ENCODE measurements around the gene BCCIP. TPM values are rescaled to one million over a fixed set of nuclear protein-coding genes. Genes with fewer than 3 reads are reported as not detected.

Gene BCCIP
- total and polyA plus RNA-seq, 11 donors, result 31.3 to 81.0 (median 44.5) TPM

DNA sequence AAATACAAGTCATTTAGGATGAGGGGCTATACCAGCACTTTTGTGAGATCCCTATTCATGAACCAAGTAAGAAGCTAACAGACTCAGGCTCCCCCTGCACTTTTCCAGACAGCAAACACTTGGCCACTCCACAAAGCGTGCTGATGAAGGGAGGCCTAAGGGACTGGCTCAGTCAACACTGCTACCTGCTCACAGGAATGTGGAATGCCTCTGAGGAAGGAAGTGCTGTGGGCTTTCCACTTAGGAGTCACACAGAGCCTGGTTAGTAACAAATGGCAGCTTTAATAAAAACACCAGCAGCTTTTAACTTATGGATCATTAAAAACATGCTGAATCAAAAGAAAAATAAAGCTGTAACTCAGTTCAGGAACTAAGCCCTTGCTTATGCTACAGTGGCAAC is 15.3 kb upstream of the BCCIP start:
- Histone ChIP-seq H3K36me3 (peaks cover 0 to 93% (median 80%) of the 10 kb centered on the region in 9 donors), H3K4me1 (no peaks in the 10 kb centered on the region)
- WGBS, 4 donors, result 80 to 97% (median 93%) methylated on average over 1 of the region's 1 CpG

DNA sequence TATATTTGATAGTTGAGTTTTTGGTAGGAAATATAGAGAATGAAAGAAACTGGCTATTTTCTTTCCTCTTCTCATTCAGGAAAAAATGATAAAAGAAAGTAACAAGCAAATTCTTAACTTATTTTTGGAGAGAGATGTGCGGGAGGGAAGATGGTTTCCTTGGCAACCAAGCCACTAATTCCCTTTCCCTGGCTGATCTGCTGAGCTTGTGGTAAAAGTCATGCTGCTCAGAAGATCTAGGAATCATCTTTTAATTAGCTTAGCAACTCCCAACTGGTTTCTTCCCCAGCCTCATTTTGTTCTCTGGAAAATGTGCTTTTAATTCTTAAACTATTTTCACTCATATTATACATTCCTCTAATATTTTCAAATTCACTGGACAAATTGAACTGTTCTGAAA is 12.1 kb upstream of the BCCIP start:
- WGBS, 4 donors, result 74 to 100% (median 86%) methylated on average over 1 of the region's 1 CpG
- no peak for ATAC-seq
- Histone ChIP-seq H3K9me3 (no peaks in the 10 kb centered on the region), H3K27ac (no peak overlapping the region), H3K4me3 (no peak overlapping the region), H3K36me3 (peaks cover 0 to 100% (median 82%) of the 10 kb centered on the region in 9 donors), H3K27me3 (no peaks in the 10 kb centered on the region), H3K4me1 (no peaks in the 10 kb centered on the region)
- intact Hi-C loops (cut with DNase I), result no loop called here
- TF ChIP-seq, protein P1, sequence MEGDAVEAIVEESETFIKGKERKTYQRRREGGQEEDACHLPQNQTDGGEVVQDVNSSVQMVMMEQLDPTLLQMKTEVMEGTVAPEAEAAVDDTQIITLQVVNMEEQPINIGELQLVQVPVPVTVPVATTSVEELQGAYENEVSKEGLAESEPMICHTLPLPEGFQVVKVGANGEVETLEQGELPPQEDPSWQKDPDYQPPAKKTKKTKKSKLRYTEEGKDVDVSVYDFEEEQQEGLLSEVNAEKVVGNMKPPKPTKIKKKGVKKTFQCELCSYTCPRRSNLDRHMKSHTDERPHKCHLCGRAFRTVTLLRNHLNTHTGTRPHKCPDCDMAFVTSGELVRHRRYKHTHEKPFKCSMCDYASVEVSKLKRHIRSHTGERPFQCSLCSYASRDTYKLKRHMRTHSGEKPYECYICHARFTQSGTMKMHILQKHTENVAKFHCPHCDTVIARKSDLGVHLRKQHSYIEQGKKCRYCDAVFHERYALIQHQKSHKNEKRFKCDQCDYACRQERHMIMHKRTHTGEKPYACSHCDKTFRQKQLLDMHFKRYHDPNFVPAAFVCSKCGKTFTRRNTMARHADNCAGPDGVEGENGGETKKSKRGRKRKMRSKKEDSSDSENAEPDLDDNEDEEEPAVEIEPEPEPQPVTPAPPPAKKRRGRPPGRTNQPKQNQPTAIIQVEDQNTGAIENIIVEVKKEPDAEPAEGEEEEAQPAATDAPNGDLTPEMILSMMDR (IDR thresholded peaks at IDR 0.05), result no peak
- TF ChIP-seq POLR2A (IDR thresholded peaks at IDR 0.05), result no peak
- no peak for DNase-seq

More for the DNA sequence above, 15.3 kb upstream of the BCCIP start:
- ATAC-seq (no peak), DNase-seq (no peak)
- TF ChIP-seq, protein P1 (IDR thresholded peaks at IDR 0.05), result no peak
- TF ChIP-seq POLR2A (IDR thresholded peaks at IDR 0.05), result no peak
- H3K27ac ChIP-seq, result no peak overlapping the region
- intact Hi-C loops (cut with DNase I), result loop anchor here in 1 of 10 donors (10.0 kb wide), 1 partner anchor 833 kb away; no protein-coding TSS in a partner anchor
- no peaks in the 10 kb centered on the region for H3K27me3 ChIP-seq
- H3K9me3 ChIP-seq, result no peaks in the 10 kb centered on the region
- H3K4me3 ChIP-seq, result no peak overlapping the region

DNA sequence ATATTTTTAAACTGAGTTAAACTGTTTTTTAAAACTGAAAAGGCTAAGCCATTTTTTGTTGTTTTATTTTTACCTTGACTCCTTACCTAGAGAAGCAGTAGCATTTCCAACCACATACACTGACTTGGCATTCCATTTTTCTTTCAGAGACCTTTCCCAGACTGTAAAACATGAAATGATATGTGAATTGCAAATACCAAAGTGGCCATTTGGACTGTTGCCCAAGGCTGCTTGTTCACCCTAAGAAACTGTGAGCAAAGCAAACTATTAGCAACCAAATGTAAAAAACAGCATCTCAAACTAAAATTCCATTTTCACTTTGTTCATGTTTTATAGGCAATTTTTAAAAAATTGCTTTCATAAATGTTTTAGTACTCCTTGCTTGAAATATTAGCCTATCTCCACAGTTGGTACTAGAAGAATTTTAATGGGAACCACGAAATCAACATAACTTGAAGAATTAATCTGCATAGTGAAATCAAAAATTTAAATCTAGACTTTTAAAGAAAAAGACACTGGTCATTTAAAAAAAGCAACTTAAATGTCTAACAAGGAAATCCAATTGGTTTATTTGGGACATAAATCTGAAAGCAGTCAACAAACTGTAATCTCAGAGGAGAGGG is 11.1 kb upstream of the BCCIP start:
- no peaks in the 10 kb centered on the region for H3K4me1 ChIP-seq
- no peak overlapping the region for H3K27ac ChIP-seq
- TF ChIP-seq POLR2A (IDR thresholded peaks at IDR 0.05), result no peak
- TF ChIP-seq, protein P1 (IDR thresholded peaks at IDR 0.05), result no peak
- ATAC-seq (no peak), DNase-seq (no peak)
- H3K36me3 ChIP-seq, result peaks cover 0 to 91% (median 72%) of the 10 kb centered on the region in 9 donors
- no peak overlapping the region for H3K4me3 ChIP-seq
- H3K9me3 ChIP-seq, result no peaks in the 10 kb centered on the region
- WGBS, 4 donors, result 86 to 97% (median 93%) methylated on average over 1 of the region's 1 CpG
- intact Hi-C loops (cut with DNase I), result no loop called here
- H3K27me3 ChIP-seq, result no peaks in the 10 kb centered on the region

DNA sequence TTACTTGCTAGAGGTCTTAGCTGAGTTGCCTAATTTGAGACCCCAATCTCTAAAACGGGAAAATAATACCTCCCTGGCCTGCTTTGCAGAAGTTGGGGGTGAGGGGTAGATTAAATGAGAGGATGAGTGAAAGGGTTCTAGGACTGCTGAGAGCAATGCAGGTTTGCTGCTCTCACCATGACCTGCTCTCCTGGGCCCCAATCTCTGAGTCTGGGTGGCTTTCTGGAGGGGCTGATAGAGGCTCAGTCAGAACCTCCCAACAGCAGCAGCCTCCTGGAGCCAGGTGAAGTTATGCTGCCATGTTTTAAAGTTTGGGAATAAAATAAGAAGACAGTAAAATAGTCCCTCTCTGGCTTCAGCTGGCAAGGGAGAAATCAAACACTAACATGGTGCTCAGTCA is 7.6 kb upstream of the BCCIP start:
- WGBS, 4 donors, result 0 to 80% (median 21%) methylated on average over 1 of the region's 1 CpG
- ATAC-seq (no peak), DNase-seq (no peak)
- no peaks in the 10 kb centered on the region for H3K9me3 ChIP-seq
- intact Hi-C loops (cut with DNase I), result no loop called here
- no peaks in the 10 kb centered on the region for H3K27me3 ChIP-seq
- H3K36me3 ChIP-seq, result peaks cover 0 to 58% (median 41%) of the 10 kb centered on the region in 9 donors
- peaks cover 0 to 4% (median 0%) of the 10 kb centered on the region in 12 donors for H3K4me1 ChIP-seq
- no peak overlapping the region for H3K4me3 ChIP-seq
- TF ChIP-seq, protein P1 (IDR thresholded peaks at IDR 0.05), result no peak
- no peak for TF ChIP-seq POLR2A (IDR thresholded peaks at IDR 0.05)
- no peak overlapping the region for H3K27ac ChIP-seq
